ENCODE results near the gene DCDC2. TPM values are rescaled to one million over a fixed set of nuclear protein-coding genes. Genes with fewer than 3 reads are reported as not detected.

DCDC2 gene
- total RNA-seq: 10 to 100 TPM in 1 of 2 donors, 1 to 10 TPM in 1; 2.8 to 13.0 TPM
- polyA plus RNA-seq: 1 to 10 TPM in 1 of 2 donors, under 1 TPM in 1; 0.51 to 1.3 TPM

GRCh38 chr6:24357336-24358218, at the start of gene DCDC2:
Gene DCDC2, minus strand, starts transcription at chr6:24358059. Its CDS starts 309 bp downstream, at chr6:24357750.
- Histone ChIP-seq H3K27me3 (ENCODE audit: control insufficient read depth in 4 of 4, insufficient read depth in 4 of 4, low read length in 3 of 4) (no peaks in the 10 kb centered on the region), H3K27ac (ENCODE audit: low read depth in 1 of 2, low read length in 2 of 2) (no peak within 1 kb of the TSS), H3K36me3 (ENCODE audit: control insufficient read depth in 4 of 4, insufficient read depth in 3 of 4, low read depth in 1 of 4, low read length in 3 of 4) (no peaks in the 10 kb centered on the region), H3K4me1 (ENCODE audit: control insufficient read depth in 4 of 4, insufficient read depth in 4 of 4, low read length in 3 of 4) (peaks cover 6 to 18% (median 13%) of the 10 kb centered on the region in 4 donors), H3K4me3 (ENCODE audit: low read depth in 1 of 3, low read length in 3 of 3) (peak within 1 kb of the TSS; percentile 28 to 57 (median 41)), H3K9me3 (ENCODE audit: control insufficient read depth in 4 of 4, low read length in 3 of 4) (no peaks in the 10 kb centered on the region), H3K9ac (ENCODE audit: low read depth in 1 of 2, low read length in 2 of 2) (no peak within 1 kb of the TSS)
- DNase-seq (ENCODE audit: low spot score): peak; percentile 63
- no peak for TF ChIP-seq YY1 (IDR thresholded peaks at IDR 0.05)
- TF ChIP-seq FOXA1 (IDR thresholded peaks at IDR 0.05): no peak
- TF ChIP-seq ATF3 (IDR thresholded peaks at IDR 0.05): no peak
- WGBS: 11% methylated on average over 61 of the region's 61 CpGs

GRCh38 chr6:24405262-24405661, 47.4 kb upstream of the DCDC2 start:
- peaks cover 6 to 19% (median 16%) of the 10 kb centered on the region in 4 donors for H3K36me3 ChIP-seq (ENCODE audit: control insufficient read depth in 4 of 4, insufficient read depth in 3 of 4, low read depth in 1 of 4, low read length in 3 of 4)
- WGBS: 91% methylated on average over 5 of the region's 5 CpGs
- TF ChIP-seq REST (IDR thresholded peaks at IDR 0.05) (no peak), SP1 (IDR thresholded peaks at IDR 0.05) (no peak), HNF4G (IDR thresholded peaks at IDR 0.05) (no peak)

GRCh38 chr6:24403501-24403824, 45.6 kb upstream of the DCDC2 start:
- H3K4me3 ChIP-seq (ENCODE audit: low read depth in 1 of 3, low read length in 3 of 3): peak overlapping the region; percentile 82 to 92 (median 84)
- H3K27me3 ChIP-seq (ENCODE audit: control insufficient read depth in 4 of 4, insufficient read depth in 4 of 4, low read length in 3 of 4): no peaks in the 10 kb centered on the region
- no peak for DNase-seq (ENCODE audit: low spot score)
- 3% methylated on average over 12 of the region's 12 CpGs for WGBS
- peaks cover 0 to 20% (median 1%) of the 10 kb centered on the region in 4 donors for H3K4me1 ChIP-seq (ENCODE audit: control insufficient read depth in 4 of 4, insufficient read depth in 4 of 4, low read length in 3 of 4)
- peak overlapping the region; percentile 60 to 80 for H3K27ac ChIP-seq (ENCODE audit: low read depth in 1 of 2, low read length in 2 of 2)
- H3K36me3 ChIP-seq (ENCODE audit: control insufficient read depth in 4 of 4, insufficient read depth in 3 of 4, low read depth in 1 of 4, low read length in 3 of 4): peaks cover 3 to 13% (median 11%) of the 10 kb centered on the region in 4 donors
- H3K9ac ChIP-seq (ENCODE audit: low read depth in 1 of 2, low read length in 2 of 2): peak overlapping the region; percentile 57 to 97
- H3K9me3 ChIP-seq (ENCODE audit: control insufficient read depth in 4 of 4, low read length in 3 of 4): no peaks in the 10 kb centered on the region
- no peak for TF ChIP-seq HNF4G (IDR thresholded peaks at IDR 0.05)
- TF ChIP-seq JUND (IDR thresholded peaks at IDR 0.05): no peak
- no peak for TF ChIP-seq REST (IDR thresholded peaks at IDR 0.05)
- TF ChIP-seq RAD21 (IDR thresholded peaks at IDR 0.05): no peak
- no peak for TF ChIP-seq CTCF (IDR thresholded peaks at IDR 0.05; ENCODE audit: low read depth, low read length, missing input control)
- TF ChIP-seq MAX (IDR thresholded peaks at IDR 0.05): no peak
- no peak for TF ChIP-seq FOXA2 (IDR thresholded peaks at IDR 0.05)
- no peak for TF ChIP-seq ZBTB33 (IDR thresholded peaks at IDR 0.05)
- TF ChIP-seq NR2F2 (IDR thresholded peaks at IDR 0.05): no peak
- TF ChIP-seq GABPA (IDR thresholded peaks at IDR 0.05 in 1 of 2, conservative IDR thresholded peaks at IDR 0.05 in 1 of 2): no peak
- TF ChIP-seq FOXA1 (IDR thresholded peaks at IDR 0.05): no peak

More at GRCh38 chr6:24405262-24405661, 47.4 kb upstream of the DCDC2 start:
- H3K4me3 ChIP-seq (ENCODE audit: low read depth in 1 of 3, low read length in 3 of 3): no peak overlapping the region
- no peak overlapping the region for H3K27ac ChIP-seq (ENCODE audit: low read depth in 1 of 2, low read length in 2 of 2)
- H3K9me3 ChIP-seq (ENCODE audit: control insufficient read depth in 4 of 4, low read length in 3 of 4): no peaks in the 10 kb centered on the region
- no peak overlapping the region for H3K9ac ChIP-seq (ENCODE audit: low read depth in 1 of 2, low read length in 2 of 2)
- H3K27me3 ChIP-seq (ENCODE audit: control insufficient read depth in 4 of 4, insufficient read depth in 4 of 4, low read length in 3 of 4): no peaks in the 10 kb centered on the region
- no peak for DNase-seq (ENCODE audit: low spot score)
- peaks cover 0 to 20% (median 1%) of the 10 kb centered on the region in 4 donors for H3K4me1 ChIP-seq (ENCODE audit: control insufficient read depth in 4 of 4, insufficient read depth in 4 of 4, low read length in 3 of 4)

All from liver (tissue), 9 donors.